HepG2 (cell line): ENCODE measurements around the gene PTPN14. TPM values are rescaled to one million over a fixed set of nuclear protein-coding genes. Genes with fewer than 3 reads are reported as not detected.

ENCODE experiments used
- ATAC-seq: fragments of 200-7000 bp; cut with Tn5 transposase; 3 replicates; pipeline ENCODE4 v1.9.1; 2020; ENCODE audit warnings: mild to moderate bottlenecking, moderate library complexity
- BruUV-seq: library from RNA; stranded (reverse); fragments of 400-500 nt; replicated peaks from 2 replicates; lab custom pipeline; 2021; lab: Mats Ljungman, UMichigan
- CTCF ChIA-PET: fragments of 300-600 bp; formaldehyde crosslinking; extraction: SDS; loops from one replicate; lab custom pipeline; 2021; ENCODE audit warnings: low total read pairs, inconsistent platforms, low intra/inter-chr PET ratio; lab: Yijun Ruan, JAX
- POLR2A ChIA-PET: fragments of 350-600 bp; sonication (Branson Sonifier 250); formaldehyde crosslinking; loops from one replicate; lab custom pipeline; 2020; ENCODE audit warnings: antibody characterized with exemption, inconsistent platforms; lab: Yijun Ruan, JAX
- DNase-seq: peaks from one replicate; pipeline ENCODE4 v3.0.0-alpha.2; 2015; ENCODE audit warnings: low spot score
- FAIRE-seq: peaks from 3 replicates; lab custom pipeline; 2011; peaks lifted over from hg19 to GRCh38; lab: Jason Lieb, UNC
- H2AFZ ChIP-seq: one replicate; pipeline ENCODE4 v1.6.1; 2011; ENCODE audit warnings: low read length, inconsistent platforms
- H3K27ac ChIP-seq: fragments of 300-600 bp; 3 replicates; pipeline ENCODE4 v1.8.0; 2011; ENCODE audit warnings: mixed run types, mild to moderate bottlenecking, mixed read lengths, low read length, inconsistent platforms; ENCODE audit not compliant: insufficient read depth; ENCODE audit errors: extremely low read length
- H3K27me3 ChIP-seq, 2 experiments: fragments of 200-600 bp in 1 of 2; 2 replicates in 1 of 2; 3 replicates in 1 of 2; pipeline versions ENCODE4 v1.6.0 to v1.8.0; 2011; ENCODE audit warnings: low read length in 2 of 2, mild to moderate bottlenecking in 2 of 2, moderate library complexity in 2 of 2, inconsistent platforms in 1 of 2; ENCODE audit not compliant: insufficient read depth in 2 of 2, control insufficient read depth in 1 of 2
- H3K36me3 ChIP-seq, 2 experiments: fragments of 200-600 bp in 1 of 2; replicated peaks in 1 of 2; 2 replicates in 1 of 2; 3 replicates in 1 of 2; pipeline versions ENCODE4 v1.5.1 to v1.8.0; 2011; ENCODE audit warnings: low read length in 2 of 2, inconsistent platforms in 1 of 2; ENCODE audit not compliant: insufficient read depth in 2 of 2, control insufficient read depth in 1 of 2
- H3K4me1 ChIP-seq: 2 replicates; pipeline ENCODE4 v1.5.1; 2012; ENCODE audit warnings: low read length, inconsistent platforms; ENCODE audit not compliant: insufficient read depth
- H3K4me2 ChIP-seq: 2 replicates; pipeline ENCODE4 v1.6.0; 2011; ENCODE audit warnings: low read depth, low read length, inconsistent platforms
- H3K4me3 ChIP-seq, 3 experiments: fragments of 200-600 bp in 1 of 3; sonication (generic), shearing (Covaris generic) in 1 of 3; replicated peaks in 1 of 3; 2 replicates each; pipeline ENCODE4 v1.5.1; 2011 to 2016; ENCODE audit warnings: low read length in 3 of 3, inconsistent platforms in 2 of 3, low read depth in 2 of 3, mild to moderate bottlenecking in 2 of 3, control low read depth in 1 of 3, mixed read lengths in 1 of 3; ENCODE audit not compliant: insufficient read depth in 1 of 3
- H3K79me2 ChIP-seq: one replicate; pipeline ENCODE4 v1.6.1; 2011; ENCODE audit warnings: low read length, inconsistent platforms; ENCODE audit not compliant: insufficient read depth
- H3K9ac ChIP-seq: 2 replicates; pipeline ENCODE4 v1.6.0; 2011; ENCODE audit warnings: mild to moderate bottlenecking, low read depth, low read length, inconsistent platforms; ENCODE audit not compliant: insufficient read depth
- H3K9me3 ChIP-seq: 2 replicates; pipeline ENCODE4 v1.5.1; 2012; ENCODE audit warnings: mild to moderate bottlenecking, low read length
- H4K20me1 ChIP-seq: 2 replicates; pipeline ENCODE4 v1.6.0; 2011; ENCODE audit warnings: inconsistent platforms, mild to moderate bottlenecking, low read length, moderate library complexity; ENCODE audit not compliant: insufficient read depth
- CCDC6 ChIP-seq: sonication (generic); formaldehyde crosslinking; IDR thresholded peaks from 2 replicates; pipeline ENCODE4 v1.8.1; 2022; ENCODE audit warnings: mild to moderate bottlenecking, missing genetic modification reagents, moderate library complexity
- CTCF ChIP-seq: sonication (generic); formaldehyde crosslinking; IDR thresholded peaks from 2 replicates; pipeline ENCODE4 v1.5.0; 2020; ENCODE audit warnings: mild to moderate bottlenecking, missing genetic modification reagents, moderate library complexity
- GLMP ChIP-seq: sonication (generic); formaldehyde crosslinking; IDR thresholded peaks from 2 replicates; pipeline ENCODE4 v1.9.0; 2021; ENCODE audit warnings: missing genetic modification reagents, mild to moderate bottlenecking, borderline replicate concordance
- ISX ChIP-seq: sonication (generic); formaldehyde crosslinking; conservative IDR thresholded peaks from 2 replicates; pipeline ENCODE4 v1.5.0; 2020; ENCODE audit warnings: missing genetic modification reagents
- MAX ChIP-seq: IDR thresholded peaks from 2 replicates; pipeline ENCODE4 v1.6.1; 2012; ENCODE audit warnings: inconsistent platforms
- RFXANK ChIP-seq: IDR thresholded peaks from 2 replicates; pipeline ENCODE4 v1.6.1; 2016
- ZMYM4 ChIP-seq: sonication (generic); formaldehyde crosslinking; IDR thresholded peaks from 2 replicates; pipeline ENCODE4 v1.8.1; 2023; ENCODE audit warnings: mild to moderate bottlenecking, missing genetic modification reagents
- ZNF235 ChIP-seq: sonication (generic); formaldehyde crosslinking; IDR thresholded peaks from 2 replicates; pipeline ENCODE4 v1.8.1; 2023; ENCODE audit warnings: mild to moderate bottlenecking, missing genetic modification reagents, borderline replicate concordance
- ZNF414 ChIP-seq: sonication (generic); formaldehyde crosslinking; IDR thresholded peaks from 2 replicates; pipeline ENCODE4 v1.5.0; 2020; ENCODE audit warnings: missing genetic modification reagents
- ZNF772 ChIP-seq: sonication (generic); formaldehyde crosslinking; IDR thresholded peaks from 2 replicates; pipeline ENCODE4 v1.5.0; 2020; ENCODE audit warnings: mild to moderate bottlenecking, missing genetic modification reagents
- WGBS: methylation state at CpG from one replicate; pipeline ENCODE4 v1.1.6; 2017; ENCODE audit warnings: low lambda C conversion rate; 5-methylcytosine and 5-hydroxymethylcytosine counted together
- in situ Hi-C: cut with HindIII; loops from 2 replicates; pipeline ENCODE4 v1.10.0; 2017; ENCODE audit warnings: low pct_unique_long_range_greater_than_20kb; ENCODE audit not compliant: extremely low pct_ligation_motif_present
- intact Hi-C: fragments of 100-400 bp; cut with micrococcal nuclease; formaldehyde crosslinking; loops from one replicate; pipeline ENCODE4 v1.10.0; 2022; ENCODE audit not compliant: unreplicated experiment
- polyA plus RNA-seq, 8 experiments: library from polyadenylated mRNA; depleted of rRNA in 3 of 8; stranded (reverse) in 7 of 8; unstranded in 1 of 8; fragments of >200 nt; fragmentation: Illumina TruSeq in 4 of 8; extraction: Trizol in 4 of 8; gene quantifications; 2 replicates each; pipeline versions ENCODE4 v1.2.1 to v1.2.3, GENCODE V29; 2011 to 2016; ENCODE audit warnings: low read depth in 4 of 8, missing spikeins in 1 of 8, mixed read lengths in 1 of 8; ENCODE audit not compliant: insufficient read depth in 1 of 8
- total RNA-seq, 5 experiments: library from RNA; depleted of rRNA; stranded (reverse); fragments of >200 nt; fragmentation: Illumina TruSeq; extraction: Trizol; gene quantifications; 2 replicates each; pipeline ENCODE4 v1.2.3, GENCODE V29; 2016; ENCODE audit warnings: low read depth in 1 of 5

PTPN14 gene
- total and polyA plus RNA-seq, 2 of the 13 experiments (the other 11 are each of a cell fraction or from before 2014, with no cell fraction given), result 3.9 to 4.7 TPM

GRCh38 chr1:214326406-214326805 lies 225.0 kb downstream of the PTPN14 start:
- BruUV-seq, result no TSS peak
- in situ Hi-C loops, result no loop called here
- no peak overlapping the region for H3K4me2 ChIP-seq
- TF ChIP-seq ZNF414 (CRISPR knock-in tag) (no peak), GLMP (CRISPR knock-in tag) (no peak), ZNF235 (no peak), ZNF772 (CRISPR knock-in tag) (no peak), ISX (CRISPR knock-in tag) (no peak), RFXANK (CRISPR knock-in tag) (no peak), CTCF (CRISPR knock-in tag) (no peak), MAX (no peak), ZMYM4 (CRISPR knock-in tag) (no peak), CCDC6 (no peak)
- TF ChIP-seq, all 625 proteins: peak for 0
- CTCF ChIA-PET, result interaction anchor here (8.2 kb wide), 1 partner anchor 65 kb away, joined by 82 read pairs; no protein-coding TSS in a partner anchor
- H3K4me1 ChIP-seq, result no peaks in the 10 kb centered on the region
- H3K9me3 ChIP-seq, result no peaks in the 10 kb centered on the region
- ATAC-seq (no peak), FAIRE-seq (no peak), DNase-seq (no peak)
- WGBS, result 94% methylated on average over 5 of the region's 5 CpGs
- no peaks in the 10 kb centered on the region for H4K20me1 ChIP-seq
- intact Hi-C loops, result loop anchor here (10.0 kb wide), 1 partner anchor 1202 kb away; no protein-coding TSS in a partner anchor
- H3K79me2 ChIP-seq, result no peaks in the 10 kb centered on the region
- peaks cover 16 to 78% of the 10 kb centered on the region in 2 experiments for H3K36me3 ChIP-seq
- POLR2A ChIA-PET, result no interaction called here
- no peak overlapping the region for H3K4me3 ChIP-seq
- H3K27ac ChIP-seq, result no peak overlapping the region
- no peak overlapping the region for H2AFZ ChIP-seq
- no peak overlapping the region for H3K9ac ChIP-seq
- H3K27me3 ChIP-seq, result no peaks in the 10 kb centered on the region
